ENCODE results near the gene ITGB3BP.

ITGB3BP gene

GRCh38 chr1:63498106-63498505 is 24.9 kb downstream of the ITGB3BP start:
- no peak for TF ChIP-seq CTCF (IDR thresholded peaks at IDR 0.05)

GRCh38 chr1:63497577-63497976 is 25.4 kb downstream of the ITGB3BP start:
- no peak for TF ChIP-seq CTCF (IDR thresholded peaks at IDR 0.05)

GRCh38 chr1:63487336-63488065 is 35.5 kb downstream of the ITGB3BP start:
- TF ChIP-seq CTCF (IDR thresholded peaks at IDR 0.05), result no peak

DNA sequence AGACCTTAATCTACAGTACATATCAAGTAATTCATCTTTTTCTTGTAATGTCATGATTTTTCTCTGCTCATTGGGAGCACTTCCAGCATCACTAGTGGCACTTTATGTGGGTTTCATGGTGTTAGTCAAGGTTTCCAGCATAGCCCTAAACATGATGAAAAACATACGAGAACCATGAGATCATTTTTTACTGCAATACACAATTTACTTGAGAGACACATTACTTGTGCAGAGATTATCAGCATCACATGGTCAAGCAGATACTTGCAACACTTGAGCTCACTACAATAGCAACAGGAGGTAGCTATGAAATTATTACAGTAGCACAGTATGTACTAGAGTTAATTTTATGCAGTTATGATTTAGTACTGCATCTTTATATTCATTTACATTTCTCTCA is 36.4 kb downstream of the ITGB3BP start:
- no peak for TF ChIP-seq CTCF (IDR thresholded peaks at IDR 0.05)

DNA sequence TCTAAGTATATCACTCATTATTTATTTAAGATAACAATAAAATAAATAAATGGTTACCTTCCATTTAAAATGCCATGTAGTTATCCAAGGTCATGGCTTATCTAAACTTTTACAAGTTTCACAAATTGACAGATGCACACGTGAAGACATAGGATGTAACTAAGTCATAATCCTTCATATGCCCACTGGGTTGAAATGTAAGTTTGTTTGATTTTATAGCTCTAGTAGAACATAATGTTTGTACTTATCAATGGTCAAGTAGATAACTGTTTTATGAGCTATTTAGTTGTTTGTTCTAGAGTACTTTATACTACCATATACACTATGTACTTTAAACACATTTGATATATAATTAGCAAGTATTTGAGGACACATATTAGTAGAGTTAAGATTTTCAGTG is 43.0 kb downstream of the ITGB3BP start:
- no peak for TF ChIP-seq CTCF (IDR thresholded peaks at IDR 0.05)

DNA sequence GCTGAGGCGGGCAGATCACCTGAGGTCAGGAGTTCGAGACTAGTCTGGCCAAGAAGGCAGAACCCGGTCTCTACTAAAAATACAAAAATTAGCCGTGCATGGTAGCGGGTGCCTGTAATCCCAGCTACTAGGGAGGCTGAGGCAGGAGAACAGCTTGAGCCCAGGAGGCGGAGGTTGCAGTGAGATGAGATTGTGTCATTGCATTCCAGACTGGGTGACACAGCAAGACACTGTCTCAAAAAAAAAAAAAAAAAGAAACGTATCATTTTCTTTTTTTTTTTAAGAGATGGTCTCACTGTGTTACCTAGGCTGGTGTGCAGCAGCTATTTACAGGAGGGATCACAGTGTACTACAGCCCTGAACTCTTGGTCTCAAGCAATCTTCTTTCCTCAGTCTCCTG is 47.3 kb downstream of the ITGB3BP start:
- TF ChIP-seq CTCF (IDR thresholded peaks at IDR 0.05), result no peak

GRCh38 chr1:63466759-63467158 is 56.3 kb downstream of the ITGB3BP start:
- TF ChIP-seq CTCF (IDR thresholded peaks at IDR 0.05), result no peak; the same call in 1 of the 2 replicates

DNA sequence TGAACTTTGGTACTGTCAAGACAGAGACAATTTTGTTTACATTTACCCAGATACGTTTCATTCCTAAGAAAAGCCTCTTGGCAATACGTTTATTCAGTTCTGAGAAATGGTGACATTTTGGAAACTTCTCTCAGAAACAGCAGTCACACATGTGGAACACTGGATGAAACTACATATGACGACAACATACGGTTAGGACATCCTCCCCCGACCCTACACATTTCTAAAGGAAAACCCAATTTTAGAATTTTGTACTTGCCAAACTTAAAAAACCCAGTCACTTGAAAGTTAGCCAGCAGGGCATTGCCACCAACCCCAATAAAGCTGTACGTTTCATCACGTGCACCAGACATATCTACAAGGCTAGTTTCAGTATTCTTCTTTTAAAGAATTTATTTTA is 56.8 kb downstream of the ITGB3BP start:
- no peak for TF ChIP-seq CTCF (IDR thresholded peaks at IDR 0.05)

Data from LNCAP (cell line).